Measurements from ENCODE around the gene IMMT.
"Not testable (repeated sequence)": the region's sequence is repeated elsewhere in the genome, so short reads cannot be mapped to it uniquely, and the experiment has no call there.

The IMMT gene

DNA sequence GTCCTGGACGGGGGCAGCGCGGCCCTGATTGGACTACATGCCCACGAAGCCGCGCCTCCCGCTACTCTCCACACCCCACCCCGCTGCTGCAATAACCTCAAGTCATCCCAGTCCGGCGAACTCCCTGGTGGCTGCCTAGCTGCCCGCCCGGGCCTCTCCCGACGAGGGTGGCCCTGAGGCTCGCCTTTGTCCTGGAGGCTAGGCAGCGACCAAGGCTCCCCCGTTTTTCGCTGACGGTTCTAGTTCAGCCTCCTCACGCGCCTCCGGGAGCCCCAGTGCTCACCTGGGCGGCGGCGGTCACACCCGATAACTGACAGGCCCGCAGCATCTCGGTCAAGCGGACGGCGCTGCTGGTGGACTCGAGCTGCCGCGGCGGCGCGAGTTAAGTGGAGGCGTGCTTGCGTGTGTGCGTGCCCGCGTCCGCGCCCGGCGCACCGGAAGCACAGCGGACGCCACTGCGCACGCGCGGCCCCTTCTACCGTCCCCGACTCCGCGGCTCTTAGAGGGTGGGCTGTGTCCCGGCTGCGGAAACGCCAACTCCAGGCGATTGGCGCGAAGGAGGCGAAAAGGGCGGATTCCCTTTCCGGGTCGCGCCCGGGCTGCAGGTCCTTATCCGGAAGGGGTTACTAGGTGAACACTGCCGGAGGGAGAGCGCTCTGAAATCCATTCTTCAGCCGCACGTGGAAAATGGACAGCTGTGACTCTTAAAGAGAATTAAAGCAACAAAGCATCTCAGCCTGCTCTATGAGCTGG is at the start of gene IMMT:
Gene IMMT (minus strand): TSS at position 408 of the 753 bp plus-strand sequence. CDS start 80 bp downstream, at position 328.
- DNase-seq = peak; percentile 93

DNA sequence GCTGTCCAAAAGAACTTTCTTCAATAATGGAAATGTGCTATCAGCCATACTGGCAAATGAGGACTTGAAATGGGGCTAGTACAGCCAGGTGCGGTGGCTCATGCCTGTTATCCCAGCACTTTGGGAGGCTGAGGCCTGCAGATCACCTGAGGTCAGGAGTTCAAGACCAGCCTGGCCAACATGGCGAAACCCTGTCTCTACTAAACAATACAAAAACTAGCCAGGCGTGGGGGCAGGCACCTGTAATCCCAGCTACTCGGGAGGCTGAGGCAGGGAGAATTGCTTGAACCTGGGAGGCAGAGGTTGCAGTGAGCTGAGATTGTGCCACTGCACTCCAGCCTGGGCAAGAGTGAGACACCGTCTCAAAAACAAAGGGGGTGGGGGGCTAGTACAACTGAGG is 49.5 kb upstream of the IMMT start:
- not testable (repeated sequence) for DNase-seq

- no peak for DNase-seq
These were observed 48.9 kb upstream of the IMMT start for GRCh38 chr2:86243950-86244733.

DNA sequence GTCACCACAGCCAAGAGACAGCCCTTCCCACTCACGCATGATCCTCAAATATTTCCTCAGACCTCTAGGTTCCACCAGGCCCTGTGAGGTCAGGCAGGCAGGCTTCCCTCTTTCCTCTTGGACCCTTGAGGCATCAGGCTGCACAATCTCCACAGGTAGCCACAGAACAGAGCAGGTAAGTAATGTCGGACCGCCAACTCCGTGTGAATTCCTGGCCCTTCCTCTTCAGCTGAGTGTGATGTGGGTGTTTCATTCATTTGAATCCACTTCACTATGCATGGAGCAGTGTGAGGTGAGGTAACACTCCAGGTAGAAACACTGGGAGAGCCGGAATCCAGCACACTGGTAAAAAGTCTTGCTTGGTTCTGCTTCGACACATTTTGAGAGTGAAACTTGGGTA is 48.0 kb upstream of the IMMT start:
- no peak for DNase-seq

DNA sequence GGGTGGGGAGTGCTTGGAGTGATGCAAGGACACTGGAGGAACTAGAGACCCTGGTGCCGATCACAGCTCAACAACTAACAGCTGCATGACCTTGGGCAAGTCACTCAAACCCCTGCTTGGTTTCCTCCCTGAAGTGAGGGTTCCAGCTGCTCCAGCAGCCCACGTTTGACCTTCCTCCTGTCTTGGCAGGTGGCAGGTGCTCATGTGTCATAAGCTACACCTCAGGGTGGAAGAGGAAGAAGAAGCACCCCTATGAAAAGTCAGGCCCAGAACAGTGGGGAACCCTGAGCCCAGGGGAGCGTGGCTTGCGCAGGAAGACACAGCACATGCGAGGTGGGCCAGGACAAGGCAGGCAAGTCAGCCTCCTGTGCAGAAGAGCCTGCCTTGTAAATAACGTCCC is 46.3 kb upstream of the IMMT start:
- DNase-seq = no peak

DNA sequence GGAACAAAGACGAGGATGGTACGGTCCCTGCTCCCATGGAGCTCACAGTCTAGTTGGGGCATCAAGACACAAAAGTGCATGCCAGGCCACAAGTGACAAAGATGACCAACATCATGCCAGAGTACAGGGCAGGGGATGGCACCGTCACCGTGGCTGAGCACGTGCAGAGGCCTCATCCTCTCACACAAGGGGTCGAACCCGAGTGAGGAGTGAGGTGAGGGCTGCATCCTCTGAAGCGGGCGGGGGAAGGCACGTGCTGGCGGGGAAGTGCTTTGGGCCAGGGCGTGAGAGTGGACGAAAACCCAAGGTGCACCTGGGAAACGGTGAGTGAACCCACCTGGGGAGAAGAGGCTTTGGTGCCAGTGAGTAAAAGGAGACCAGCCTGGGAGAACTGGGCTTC is 45.0 kb upstream of the IMMT start:
- no peak for DNase-seq

DNA sequence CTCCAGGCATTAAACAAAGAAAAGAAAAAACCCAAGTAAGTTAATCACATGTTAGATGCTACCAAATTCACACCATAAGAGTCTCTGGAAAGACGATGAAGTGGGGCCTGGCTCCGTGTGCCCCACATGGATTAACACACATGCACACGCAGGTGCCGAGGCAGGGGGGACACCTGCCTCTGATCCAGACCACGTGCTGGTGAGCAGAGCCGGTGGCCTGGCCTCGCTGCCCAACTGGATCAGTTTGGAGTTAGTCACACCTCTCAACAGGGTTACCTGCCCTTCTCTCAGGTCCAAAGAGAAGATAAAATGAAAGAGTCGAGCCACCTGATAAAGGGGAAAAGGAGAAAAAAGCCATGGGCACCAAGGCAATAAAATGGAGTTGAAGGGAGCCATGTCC is 44.5 kb upstream of the IMMT start:
- no peak for DNase-seq

- no peak for DNase-seq
These were observed 44.1 kb upstream of the IMMT start for GRCh38 chr2:86239326-86239725.

DNA sequence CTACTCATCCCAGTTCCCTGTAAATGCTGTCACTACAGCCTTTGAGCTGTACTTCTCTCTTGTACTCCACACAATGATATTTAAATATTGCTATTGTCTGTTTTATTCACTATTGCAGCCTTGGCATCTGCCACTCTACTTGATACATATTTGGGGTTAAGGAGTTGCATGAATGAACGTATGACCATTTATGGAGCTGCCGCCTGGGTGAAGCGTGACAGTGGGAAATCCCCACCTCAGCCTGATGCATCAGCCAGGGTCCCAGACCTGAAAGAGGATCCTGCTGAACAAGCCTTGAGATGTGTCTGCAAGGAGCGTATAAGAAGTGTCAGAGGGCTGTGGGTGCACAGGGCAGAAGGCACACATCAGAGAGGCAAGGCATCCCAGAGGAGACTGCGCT is 43.1 kb upstream of the IMMT start:
- DNase-seq = peak; percentile 30

GRCh38 chr2:86237172-86237571 is 41.9 kb upstream of the IMMT start:
- no peak for DNase-seq

DNA sequence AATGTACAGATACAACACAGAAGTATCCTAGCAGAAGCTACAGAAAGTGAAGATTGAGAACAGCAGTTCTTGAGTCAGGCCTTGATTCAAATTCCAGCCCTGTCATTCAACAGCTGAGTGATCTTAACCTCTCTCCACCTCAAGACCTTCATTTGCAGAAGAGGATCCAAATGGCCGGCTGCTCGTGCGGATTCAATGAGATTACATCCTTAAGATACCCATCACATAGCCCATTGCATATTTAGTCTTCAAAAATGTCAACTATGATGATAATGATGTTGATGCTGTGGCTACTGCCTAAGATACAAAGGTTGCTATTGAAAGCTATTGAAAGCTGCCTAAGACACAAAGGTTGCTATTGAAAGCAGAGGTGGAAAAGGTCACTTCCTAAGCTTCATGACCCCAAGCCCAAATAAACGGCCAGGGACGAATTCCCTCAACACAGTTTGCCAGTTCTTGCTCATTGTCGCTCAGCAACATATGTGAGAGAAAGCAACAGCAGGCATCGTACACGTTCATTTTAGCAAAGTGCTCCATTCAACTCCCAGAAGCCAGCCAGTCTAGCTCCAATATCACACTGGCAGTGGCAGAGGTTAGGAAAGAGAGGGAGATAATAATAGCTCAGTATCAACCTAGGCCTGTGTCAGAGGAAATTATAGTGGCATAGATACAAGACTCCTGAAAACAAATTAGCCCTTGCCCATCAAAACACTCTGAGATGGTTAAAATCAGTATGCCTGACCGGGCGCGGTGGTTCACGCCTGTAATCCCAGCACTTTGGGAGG is 40.1 kb upstream of the IMMT start:
- DNase-seq = no peak

DNA sequence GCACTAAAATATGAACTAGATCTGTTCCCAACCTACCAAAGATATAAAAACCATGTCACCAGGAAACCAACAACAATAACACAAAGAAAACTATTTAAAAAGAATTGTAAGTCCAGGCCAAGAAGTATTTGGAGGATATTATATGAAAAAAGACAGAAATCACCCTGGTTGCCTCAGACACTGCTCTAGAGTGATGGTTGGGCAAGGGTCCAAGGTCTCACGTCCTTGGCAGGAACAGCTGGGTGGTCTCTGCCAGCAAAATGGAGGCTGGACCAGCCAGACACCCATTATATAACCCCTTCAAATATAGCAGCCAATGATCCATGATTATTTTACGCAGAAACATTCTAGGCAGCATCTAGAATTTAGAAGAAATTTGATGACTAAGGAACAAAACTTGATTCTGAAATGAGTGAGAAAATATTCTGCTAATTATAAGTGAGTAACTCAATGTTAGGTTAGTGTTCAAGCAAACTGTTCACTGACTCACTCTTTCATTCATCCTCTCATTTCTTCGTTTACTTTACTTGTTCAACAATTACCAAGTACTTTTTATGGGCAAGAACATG is 39.4 kb upstream of the IMMT start:
- DNase-seq = no peak

- DNase-seq = no peak
These were observed 38.2 kb upstream of the IMMT start for GRCh38 chr2:86233436-86233835.

DNA sequence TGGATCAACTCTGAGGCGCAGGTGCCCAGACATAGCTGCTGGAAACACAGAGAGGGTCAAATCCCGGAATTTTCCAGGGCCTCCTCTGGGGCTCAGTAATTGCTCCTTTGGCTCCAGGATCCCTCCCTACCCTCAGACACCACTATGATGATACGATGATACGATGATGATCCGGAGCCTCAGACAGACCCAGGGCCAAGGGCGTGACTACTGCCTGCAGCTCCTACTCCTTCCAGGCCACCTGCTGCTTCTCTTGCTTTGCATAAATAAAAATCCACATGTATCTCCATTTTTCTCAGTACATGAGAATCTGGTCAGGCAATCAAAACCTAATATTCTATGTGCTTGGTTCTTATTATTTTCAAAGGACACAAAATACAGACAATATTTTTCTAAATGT is 37.6 kb upstream of the IMMT start:
- no peak for DNase-seq

DNA sequence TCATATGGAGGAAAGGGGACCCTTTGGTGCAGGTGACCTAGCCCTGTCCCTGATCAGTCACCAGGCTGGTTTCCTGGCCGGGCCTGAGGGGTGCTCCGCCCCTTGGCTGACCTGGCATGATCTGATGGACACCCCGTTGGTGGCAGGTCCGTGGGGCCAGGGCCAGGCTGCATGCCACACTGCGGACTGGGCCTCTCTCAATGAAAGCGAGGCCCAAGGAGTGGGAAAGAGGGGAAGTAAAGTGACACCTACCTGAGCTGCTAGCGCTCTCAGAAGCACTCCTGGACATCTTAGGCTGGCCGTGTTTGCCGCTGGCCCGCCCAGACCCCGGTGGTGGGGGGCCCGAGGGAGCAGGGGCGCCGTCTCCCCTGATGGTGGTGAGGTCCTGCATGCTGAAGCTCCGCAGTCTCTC is 37.1 kb upstream of the IMMT start:
- no peak for DNase-seq

- DNase-seq = no peak
These were observed 36.6 kb upstream of the IMMT start for GRCh38 chr2:86231680-86232372.

GRCh38 chr2:86230961-86231360 is 35.7 kb upstream of the IMMT start:
- DNase-seq = no peak

DNA sequence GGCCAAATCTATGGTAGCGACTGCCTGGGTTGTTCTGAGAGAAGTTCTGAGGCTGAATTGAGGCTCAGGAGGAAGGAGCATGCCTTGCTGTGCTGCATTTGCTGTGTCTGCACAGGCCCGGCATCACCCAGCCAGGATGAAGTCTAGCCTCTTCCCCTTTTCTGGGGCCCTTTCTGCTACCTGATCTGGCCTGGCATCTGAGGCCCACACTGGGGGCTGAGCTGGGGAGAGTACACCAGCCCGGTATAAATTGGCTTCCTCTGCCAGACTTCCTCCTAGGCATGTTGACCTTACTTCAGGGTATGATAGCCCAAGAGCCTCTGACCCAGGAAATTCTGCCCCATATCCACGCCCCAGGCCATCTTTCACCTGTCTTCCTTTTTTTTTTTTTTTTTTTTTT is 34.0 kb upstream of the IMMT start:
- DNase-seq = no peak

- DNase-seq = not testable (repeated sequence)
These were observed 33.3 kb upstream of the IMMT start for GRCh38 chr2:86228574-86228973.

DNA sequence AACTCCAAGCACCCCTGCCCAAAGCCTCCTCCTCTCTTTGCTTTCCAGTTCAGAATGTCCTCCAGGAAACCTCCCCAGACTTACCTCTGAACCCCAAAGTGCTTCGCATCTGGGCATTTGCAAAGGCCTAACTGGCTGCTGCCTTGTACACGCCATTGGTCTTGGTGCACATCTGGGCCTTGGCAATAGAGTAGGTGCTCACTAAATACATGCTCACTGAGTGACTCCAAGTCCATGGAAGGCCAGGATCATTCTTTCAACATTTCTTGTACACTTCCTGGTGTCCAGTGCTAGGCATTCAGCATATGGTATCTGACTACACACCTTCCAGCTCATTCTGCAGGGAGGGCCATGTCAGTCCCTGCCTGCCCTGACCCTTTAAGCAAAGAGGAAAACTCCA is 32.4 kb upstream of the IMMT start:
- DNase-seq = no peak

- DNase-seq = no peak
These were observed 31.6 kb upstream of the IMMT start for GRCh38 chr2:86226636-86227520.

DNA sequence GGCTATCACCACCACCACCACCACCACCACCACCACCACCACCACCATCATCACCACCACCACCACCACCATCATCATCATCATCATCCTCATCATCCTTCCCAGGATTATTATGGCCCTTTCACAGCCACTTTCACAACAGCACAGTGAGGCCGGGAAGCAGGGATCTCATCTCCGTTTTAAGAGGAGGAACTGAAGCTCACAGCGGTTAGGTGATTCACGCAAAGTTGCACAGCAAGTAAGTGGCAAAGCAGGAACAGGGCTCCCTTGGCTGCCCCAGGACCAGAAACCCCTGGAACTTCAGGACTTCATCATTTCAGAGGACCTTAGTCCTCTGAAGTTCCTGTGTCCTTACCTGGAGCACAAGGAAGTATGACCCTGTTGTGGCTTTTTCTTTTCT is 30.8 kb upstream of the IMMT start:
- DNase-seq = no peak

Measured in CD4-positive, alpha-beta T cell treated with Interleukin-17A for 4 hours (primary cell).